Middle frontal gyrus (tissue), 1 donor: ENCODE measurements around the gene NCKIPSD.
"Not testable (repeated sequence)": the region's sequence is repeated elsewhere in the genome, so short reads cannot be mapped to it uniquely, and the experiment has no call there.

ENCODE experiments used
- DNase-seq: peaks from one replicate; pipeline ENCODE4 v3.0.0-alpha.2; 2015; ENCODE audit warnings: low spot score; ENCODE audit errors: extremely low spot score

The NCKIPSD gene

GRCh38 chr3:48685603-48686511 is at the start of gene NCKIPSD:
Gene NCKIPSD, minus strand, starts transcription at chr3:48685915. Its CDS starts 108 bp downstream, at chr3:48685807.
- DNase-seq, result peak; percentile 82

GRCh38 chr3:48735075-48735767 is 49.5 kb upstream of the NCKIPSD start:
- not testable (repeated sequence) for DNase-seq

GRCh38 chr3:48734541-48734940 is 48.8 kb upstream of the NCKIPSD start:
- DNase-seq, result not testable (repeated sequence)

- DNase-seq, result not testable (repeated sequence)
Observed at GRCh38 chr3:48733752-48734518, 48.2 kb upstream of the NCKIPSD start.

GRCh38 chr3:48727511-48727910 is 41.8 kb upstream of the NCKIPSD start:
- DNase-seq, result no peak

GRCh38 chr3:48725185-48725855 is 39.6 kb upstream of the NCKIPSD start:
- DNase-seq, result not testable (repeated sequence)

- DNase-seq, result no peak
Observed at GRCh38 chr3:48723725-48724124, 38.0 kb upstream of the NCKIPSD start.

- not testable (repeated sequence) for DNase-seq
Observed at GRCh38 chr3:48723293-48723692, 37.6 kb upstream of the NCKIPSD start.

- peak; percentile 97 for DNase-seq
Observed at GRCh38 chr3:48716982-48717746, 31.4 kb upstream of the NCKIPSD start, which contains the start of gene IP6K2. Gene IP6K2, minus strand, starts transcription at chr3:48717221. Its CDS starts 21,930 bp downstream, at chr3:48695291.

- DNase-seq, result no peak
Observed at GRCh38 chr3:48716508-48716981, 30.8 kb upstream of the NCKIPSD start.

- no peak for DNase-seq
Observed at GRCh38 chr3:48715174-48715800, 29.6 kb upstream of the NCKIPSD start.

- no peak for DNase-seq
Observed at GRCh38 chr3:48711727-48712126, 26.0 kb upstream of the NCKIPSD start.

GRCh38 chr3:48709051-48709461 is 23.3 kb upstream of the NCKIPSD start:
- DNase-seq, result no peak

GRCh38 chr3:48708481-48708889 is 22.8 kb upstream of the NCKIPSD start:
- no peak for DNase-seq

- no peak for DNase-seq
Observed at GRCh38 chr3:48707157-48707556, 21.4 kb upstream of the NCKIPSD start.

- DNase-seq, result no peak
Observed at GRCh38 chr3:48702320-48702920, 16.7 kb upstream of the NCKIPSD start.

- no peak for DNase-seq
Observed at GRCh38 chr3:48700731-48701405, 15.2 kb upstream of the NCKIPSD start.

GRCh38 chr3:48698891-48699290 is 13.2 kb upstream of the NCKIPSD start:
- no peak for DNase-seq

- no peak for DNase-seq
Observed at GRCh38 chr3:48697952-48698351, 12.2 kb upstream of the NCKIPSD start.
